ENCODE results near the gene ZAP70. TPM values are rescaled to one million over a fixed set of nuclear protein-coding genes. Genes with fewer than 3 reads are reported as not detected.
"Not testable (repeated sequence)": the region's sequence is repeated elsewhere in the genome, so short reads cannot be mapped to it uniquely, and the experiment has no call there.

Gene ZAP70
- total RNA-seq, 1 experiment from 2014 or later = not detected

DNA sequence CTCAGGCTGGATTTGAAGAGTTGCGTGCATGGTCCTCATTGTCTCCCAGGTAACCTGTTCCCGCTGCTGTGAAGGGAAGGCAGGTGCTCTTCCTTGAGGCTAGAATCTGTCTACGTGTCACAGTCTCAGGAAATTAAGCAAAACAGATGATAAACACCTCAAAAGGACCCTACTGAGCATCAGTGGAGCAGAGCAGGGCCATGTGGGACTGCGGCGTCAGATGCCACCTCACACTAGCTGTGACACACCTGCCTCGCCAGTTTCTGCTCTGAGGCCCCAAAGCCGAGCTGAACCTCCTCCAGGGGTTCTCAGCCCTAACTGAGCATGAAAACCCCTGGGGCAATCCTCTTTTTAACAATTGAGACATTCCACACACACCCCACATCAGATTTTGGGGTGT lies 41.9 kb upstream of the ZAP70 start:
- no peaks in the 10 kb centered on the region for H3K9me2 ChIP-seq (ENCODE audit: insufficient read depth)
- H4K20me1 ChIP-seq (ENCODE audit: insufficient read depth) = no peaks in the 10 kb centered on the region
- intact Hi-C loops (cut with micrococcal nuclease; ENCODE audit: unreplicated experiment) = no loop called here
- H3F3A ChIP-seq (ENCODE audit: insufficient read depth, low read depth) = no peaks in the 10 kb centered on the region
- POLR2A ChIA-PET (ENCODE audit: unreplicated experiment) = no interaction called here
- no peaks in the 10 kb centered on the region for H3K36me3 ChIP-seq (ENCODE audit: low read depth)
- no peaks in the 10 kb centered on the region for H3K79me2 ChIP-seq (ENCODE audit: low read depth)
- no TSS peak for BruUV-seq (replicated peaks)
- no peak overlapping the region for H2AFZ ChIP-seq
- no peak overlapping the region for H3K4me3 ChIP-seq
- no peak for TF ChIP-seq EZH2 (IDR thresholded peaks at IDR 0.05; ENCODE audit: low read depth)
- TF ChIP-seq, protein P1, sequence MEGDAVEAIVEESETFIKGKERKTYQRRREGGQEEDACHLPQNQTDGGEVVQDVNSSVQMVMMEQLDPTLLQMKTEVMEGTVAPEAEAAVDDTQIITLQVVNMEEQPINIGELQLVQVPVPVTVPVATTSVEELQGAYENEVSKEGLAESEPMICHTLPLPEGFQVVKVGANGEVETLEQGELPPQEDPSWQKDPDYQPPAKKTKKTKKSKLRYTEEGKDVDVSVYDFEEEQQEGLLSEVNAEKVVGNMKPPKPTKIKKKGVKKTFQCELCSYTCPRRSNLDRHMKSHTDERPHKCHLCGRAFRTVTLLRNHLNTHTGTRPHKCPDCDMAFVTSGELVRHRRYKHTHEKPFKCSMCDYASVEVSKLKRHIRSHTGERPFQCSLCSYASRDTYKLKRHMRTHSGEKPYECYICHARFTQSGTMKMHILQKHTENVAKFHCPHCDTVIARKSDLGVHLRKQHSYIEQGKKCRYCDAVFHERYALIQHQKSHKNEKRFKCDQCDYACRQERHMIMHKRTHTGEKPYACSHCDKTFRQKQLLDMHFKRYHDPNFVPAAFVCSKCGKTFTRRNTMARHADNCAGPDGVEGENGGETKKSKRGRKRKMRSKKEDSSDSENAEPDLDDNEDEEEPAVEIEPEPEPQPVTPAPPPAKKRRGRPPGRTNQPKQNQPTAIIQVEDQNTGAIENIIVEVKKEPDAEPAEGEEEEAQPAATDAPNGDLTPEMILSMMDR (conservative IDR thresholded peaks at IDR 0.05) = no peak
- H3K27me3 ChIP-seq (ENCODE audit: insufficient read depth, low read depth) = no peaks in the 10 kb centered on the region
- CTCF ChIA-PET = interaction anchor here (0.6 kb wide), 1 partner anchor 26 kb away, joined by 4 read pairs; no protein-coding TSS in a partner anchor
- H3K9me3 ChIP-seq (ENCODE audit: insufficient read depth, low read depth) = no peaks in the 10 kb centered on the region
- H3K27ac ChIP-seq = no peak overlapping the region
- no peaks in the 10 kb centered on the region for H3K4me1 ChIP-seq (replicated peaks; ENCODE audit: insufficient read depth)
- DNase-seq = no peak
- H3K4me2 ChIP-seq = no peak overlapping the region

DNA sequence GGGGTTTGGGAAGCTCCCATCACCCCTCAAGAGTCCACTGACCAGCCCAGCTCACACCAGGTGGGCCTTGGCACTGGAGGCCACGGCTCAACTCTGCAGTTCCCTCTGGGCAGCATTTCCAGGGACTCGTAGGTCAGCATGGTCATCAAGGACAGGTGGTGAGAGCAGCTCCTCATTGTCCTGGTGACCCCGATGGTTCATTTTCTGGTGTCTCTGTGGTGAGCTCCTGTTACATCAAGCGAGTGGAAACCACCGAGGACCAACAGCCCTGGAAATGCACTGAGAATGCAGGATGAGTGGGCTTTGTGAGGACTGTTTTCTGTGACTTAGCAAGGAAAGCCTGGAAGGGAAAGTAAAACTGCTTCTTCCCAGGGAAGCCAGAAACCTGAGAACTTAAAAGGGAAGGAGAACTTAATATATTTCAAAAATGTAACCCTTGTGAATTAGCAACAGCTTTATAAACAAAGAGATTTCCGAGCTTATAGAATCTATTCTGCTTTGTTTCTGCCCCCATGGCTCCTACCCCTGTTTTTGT lies 40.7 kb upstream of the ZAP70 start:
- H3F3A ChIP-seq (ENCODE audit: insufficient read depth, low read depth); H3K9me2 ChIP-seq (ENCODE audit: insufficient read depth); H3K79me2 ChIP-seq (ENCODE audit: low read depth); H3K4me3 ChIP-seq; H3K27ac ChIP-seq; H3K4me1 ChIP-seq (replicated peaks; ENCODE audit: insufficient read depth); H3K27me3 ChIP-seq (ENCODE audit: insufficient read depth, low read depth); H2AFZ ChIP-seq; CTCF ChIA-PET; H3K9me3 ChIP-seq (ENCODE audit: insufficient read depth, low read depth); H4K20me1 ChIP-seq (ENCODE audit: insufficient read depth); H3K36me3 ChIP-seq (ENCODE audit: low read depth); BruUV-seq (replicated peaks); POLR2A ChIA-PET (ENCODE audit: unreplicated experiment); intact Hi-C loops (cut with micrococcal nuclease; ENCODE audit: unreplicated experiment); DNase-seq; H3K4me2 ChIP-seq: not testable (repeated sequence)

DNA sequence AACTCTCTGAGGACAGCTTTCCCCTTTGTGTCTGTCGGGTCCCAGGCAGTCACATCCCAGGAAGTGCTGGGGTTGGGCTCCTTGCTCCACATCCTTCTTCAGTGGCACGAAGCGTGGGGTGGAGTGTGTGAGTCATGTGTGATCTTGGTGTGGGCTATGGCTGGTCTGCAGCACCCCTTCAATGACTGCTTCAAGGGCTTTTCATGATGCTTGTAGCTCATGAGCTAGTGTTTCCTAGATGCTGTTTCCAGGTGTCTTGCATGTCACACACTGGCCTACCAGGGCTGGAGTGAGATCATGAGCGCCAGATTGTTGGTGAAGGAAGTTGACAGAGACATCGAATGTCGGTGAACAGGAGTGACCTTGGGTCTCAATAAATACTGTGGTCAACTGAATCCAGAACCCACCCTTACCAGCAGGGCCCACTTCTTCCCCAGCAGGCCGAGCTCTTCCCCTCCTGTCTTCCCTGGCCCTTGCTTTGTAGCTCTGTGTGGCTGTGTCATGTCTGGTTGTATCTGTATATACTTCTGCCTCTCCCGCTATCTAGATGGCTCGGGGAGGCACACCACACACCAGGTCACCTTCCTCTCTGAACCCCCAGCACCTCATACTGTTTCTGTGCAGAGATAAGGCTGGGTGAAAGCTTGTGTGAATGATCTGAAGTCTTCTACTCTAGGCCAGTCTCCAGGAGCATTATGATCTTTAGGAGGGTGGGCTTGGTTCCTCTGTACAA lies 40.0 kb upstream of the ZAP70 start:
- Histone ChIP-seq H3K79me2 (ENCODE audit: low read depth) (no peaks in the 10 kb centered on the region), H4K20me1 (ENCODE audit: insufficient read depth) (no peaks in the 10 kb centered on the region), H3F3A (ENCODE audit: insufficient read depth, low read depth) (no peaks in the 10 kb centered on the region), H3K27ac (no peak overlapping the region), H3K27me3 (ENCODE audit: insufficient read depth, low read depth) (no peaks in the 10 kb centered on the region), H3K9me3 (ENCODE audit: insufficient read depth, low read depth) (no peaks in the 10 kb centered on the region), H3K4me1 (replicated peaks; ENCODE audit: insufficient read depth) (no peaks in the 10 kb centered on the region), H3K36me3 (ENCODE audit: low read depth) (no peaks in the 10 kb centered on the region), H2AFZ (no peak overlapping the region), H3K4me3 (no peak overlapping the region), H3K9me2 (ENCODE audit: insufficient read depth) (no peaks in the 10 kb centered on the region), H3K4me2 (no peak overlapping the region)
- no TSS peak for BruUV-seq (replicated peaks)
- intact Hi-C loops (cut with micrococcal nuclease; ENCODE audit: unreplicated experiment) = no loop called here
- DNase-seq = no peak
- POLR2A ChIA-PET (ENCODE audit: unreplicated experiment) = no interaction called here
- TF ChIP-seq, protein P1 (conservative IDR thresholded peaks at IDR 0.05) = no peak
- no peak for TF ChIP-seq EZH2 (IDR thresholded peaks at IDR 0.05; ENCODE audit: low read depth)
- CTCF ChIA-PET = no interaction called here

DNA sequence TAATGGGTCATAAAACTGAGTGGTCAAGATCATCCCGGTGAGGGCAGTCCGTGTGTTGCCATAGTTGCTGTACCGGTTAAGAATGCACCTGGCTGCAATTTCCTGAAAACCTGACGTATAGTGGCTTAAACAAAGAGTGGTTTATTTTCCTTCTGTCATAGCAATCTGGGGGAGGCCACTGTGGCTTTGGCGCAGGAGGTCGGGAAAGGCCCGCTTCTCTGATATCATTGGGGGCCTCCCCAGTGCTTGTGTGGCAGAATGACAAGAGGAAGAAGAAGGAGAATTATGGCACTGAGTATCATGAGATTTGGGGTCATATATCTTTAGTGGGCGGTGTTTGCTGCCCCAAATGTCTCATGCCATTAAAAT lies 39.5 kb upstream of the ZAP70 start:
- POLR2A ChIA-PET (ENCODE audit: unreplicated experiment) = no interaction called here

More for the DNA sequence above, 39.5 kb upstream of the ZAP70 start:
- Histone ChIP-seq H3K4me2 (no peak overlapping the region), H3F3A (ENCODE audit: insufficient read depth, low read depth) (no peaks in the 10 kb centered on the region), H4K20me1 (ENCODE audit: insufficient read depth) (no peaks in the 10 kb centered on the region), H3K36me3 (ENCODE audit: low read depth) (no peaks in the 10 kb centered on the region), H3K27ac (no peak overlapping the region), H3K9me2 (ENCODE audit: insufficient read depth) (no peaks in the 10 kb centered on the region), H3K4me1 (replicated peaks; ENCODE audit: insufficient read depth) (no peaks in the 10 kb centered on the region), H2AFZ (no peak overlapping the region), H3K4me3 (no peak overlapping the region), H3K9me3 (ENCODE audit: insufficient read depth, low read depth) (no peaks in the 10 kb centered on the region), H3K27me3 (ENCODE audit: insufficient read depth, low read depth) (no peaks in the 10 kb centered on the region), H3K79me2 (ENCODE audit: low read depth) (no peaks in the 10 kb centered on the region)
- BruUV-seq (replicated peaks) = no TSS peak
- intact Hi-C loops (cut with micrococcal nuclease; ENCODE audit: unreplicated experiment) = no loop called here
- DNase-seq = no peak
- TF ChIP-seq, protein P1 (conservative IDR thresholded peaks at IDR 0.05) = no peak
- CTCF ChIA-PET = no interaction called here
